Activated B cell treated with CpG ODN at 0.5 μM for 24 hours (primary cell): ENCODE data around the gene CYTH1. TPM values are rescaled to one million over a fixed set of nuclear protein-coding genes. Genes with fewer than 3 reads are reported as not detected.

Experiments
- ATAC-seq: fragments of 200-7000 bp; cut with Tn5 transposase; one replicate; pipeline ENCODE4 v1.10.0; 2021; ENCODE audit warnings: low read depth, mild to moderate bottlenecking, moderate library complexity
- CTCF ChIA-PET: fragments of 350-600 bp; sonication (Branson Sonifier 250); formaldehyde crosslinking; loops from one replicate; lab custom pipeline; 2021; ENCODE audit warnings: antibody characterized with exemption; lab: Charles Lee
- POLR2A ChIA-PET: fragments of 350-600 bp; sonication (Branson Sonifier 250); formaldehyde crosslinking; loops from one replicate; lab custom pipeline; 2021; ENCODE audit warnings: antibody characterized with exemption; lab: Charles Lee
- DNase-seq: peaks from one replicate; pipeline ENCODE4 v3.0.0; 2022
- H3K27ac Mint-ChIP-seq: one replicate; pipeline ENCODE4 v1.8.0; 2020; ENCODE audit warnings: mixed read lengths
- H3K27me3 Mint-ChIP-seq: one replicate; pipeline ENCODE4 v1.8.0; 2021; ENCODE audit warnings: mixed read lengths
- H3K36me3 Mint-ChIP-seq: one replicate; pipeline ENCODE4 v1.8.0; 2021; ENCODE audit warnings: low read depth, mixed read lengths
- H3K4me1 Mint-ChIP-seq: one replicate; pipeline ENCODE4 v1.8.0; 2021; ENCODE audit warnings: mixed read lengths
- H3K4me3 Mint-ChIP-seq: one replicate; pipeline ENCODE4 v1.8.0; 2020; ENCODE audit warnings: mild to moderate bottlenecking, mixed read lengths
- H3K9me3 Mint-ChIP-seq: one replicate; pipeline ENCODE4 v1.8.0; 2020; ENCODE audit warnings: mixed read lengths
- CTCF ChIP-seq: fragments of 200-600 bp; IDR thresholded peaks from one replicate; pipeline ENCODE4 v1.8.0; 2022; ENCODE audit warnings: antibody characterized with exemption, mild to moderate bottlenecking
- intact Hi-C: fragments of 100-400 bp; cut with micrococcal nuclease; formaldehyde crosslinking; loops from one replicate; pipeline ENCODE4 v1.15.1; 2024
- total RNA-seq: library from RNA; stranded (reverse); gene quantifications from 2 replicates; pipeline ENCODE4 v1.2.3, GENCODE V29; 2022

CYTH1 gene
- total RNA-seq, 1 donor from 2014 or later, result 391 TPM

GRCh38 chr17:78825696-78826095 is 43.6 kb upstream of the CYTH1 start:
- DNase-seq (no peak), ATAC-seq (no peak)
- H3K27me3 Mint-ChIP-seq, result no peaks in the 10 kb centered on the region
- POLR2A ChIA-PET, result interaction anchor here (0.7 kb wide), 1 partner anchor 107 kb away, joined by 4 read pairs; no protein-coding TSS in a partner anchor
- no peak for TF ChIP-seq CTCF
- peaks cover 97% of the 10 kb centered on the region for H3K36me3 Mint-ChIP-seq
- CTCF ChIA-PET, result no interaction called here
- H3K27ac Mint-ChIP-seq, result no peak overlapping the region
- no peaks in the 10 kb centered on the region for H3K9me3 Mint-ChIP-seq
- peaks cover 8% of the 10 kb centered on the region for H3K4me1 Mint-ChIP-seq
- intact Hi-C loops, result no loop called here
- no peak overlapping the region for H3K4me3 Mint-ChIP-seq

GRCh38 chr17:78824240-78824639 is 42.2 kb upstream of the CYTH1 start:
- ATAC-seq (no peak), DNase-seq (no peak)
- no peak overlapping the region for H3K4me3 Mint-ChIP-seq
- no peaks in the 10 kb centered on the region for H3K9me3 Mint-ChIP-seq
- intact Hi-C loops, result no loop called here
- no peaks in the 10 kb centered on the region for H3K27me3 Mint-ChIP-seq
- H3K36me3 Mint-ChIP-seq, result peaks cover 95% of the 10 kb centered on the region
- TF ChIP-seq CTCF, result no peak
- no peak overlapping the region for H3K27ac Mint-ChIP-seq
- peaks cover 12% of the 10 kb centered on the region for H3K4me1 Mint-ChIP-seq
- POLR2A ChIA-PET, result no interaction called here
- CTCF ChIA-PET, result no interaction called here

GRCh38 chr17:78823282-78824046 is 41.4 kb upstream of the CYTH1 start:
- Mint-ChIP-seq H3K4me1 (peaks cover 20% of the 10 kb centered on the region), H3K27ac (no peak overlapping the region), H3K27me3 (no peaks in the 10 kb centered on the region), H3K36me3 (peaks cover 96% of the 10 kb centered on the region), H3K4me3 (no peak overlapping the region), H3K9me3 (no peaks in the 10 kb centered on the region)
- DNase-seq, result no peak
- CTCF ChIA-PET, result no interaction called here
- no peak for TF ChIP-seq CTCF
- no peak for ATAC-seq
- intact Hi-C loops, result no loop called here
- POLR2A ChIA-PET, result no interaction called here

GRCh38 chr17:78822552-78822951 is 40.5 kb upstream of the CYTH1 start:
- no peak overlapping the region for H3K27ac Mint-ChIP-seq

More at GRCh38 chr17:78822552-78822951, 40.5 kb upstream of the CYTH1 start:
- ATAC-seq, result no peak
- ChIA-PET CTCF (no interaction called here), POLR2A (no interaction called here)
- Mint-ChIP-seq H3K4me3 (no peak overlapping the region), H3K9me3 (no peaks in the 10 kb centered on the region), H3K4me1 (peaks cover 21% of the 10 kb centered on the region), H3K27me3 (no peaks in the 10 kb centered on the region), H3K36me3 (peaks cover 95% of the 10 kb centered on the region)
- no peak for TF ChIP-seq CTCF
- intact Hi-C loops, result no loop called here
- DNase-seq, result no peak
